ENCODE measurements around the gene MAMLD1. TPM values are rescaled to one million over a fixed set of nuclear protein-coding genes. Genes with fewer than 3 reads are reported as not detected.

Gene MAMLD1
- total RNA-seq, 4 donors from 2014 or later: 1.2 to 2.0 (median 1.6) TPM

GRCh38 chrX:150529587-150529986, 166.5 kb downstream of the MAMLD1 start:
- no peak for TF ChIP-seq CTCF (IDR thresholded peaks at IDR 0.05 in 4 of 5, conservative IDR thresholded peaks at IDR 0.05 in 1 of 5)
- no peak for TF ChIP-seq POLR2A (IDR thresholded peaks at IDR 0.05)
- Histone ChIP-seq H3K27ac (no peak overlapping the region), H3K4me3 (no peak overlapping the region), H3K36me3 (no peaks in the 10 kb centered on the region), H3K9me3 (no peaks in the 10 kb centered on the region), H3K27me3 (no peaks in the 10 kb centered on the region), H3K4me1 (no peaks in the 10 kb centered on the region)
- in situ Hi-C loops (cut with MboI; ENCODE audit: low sequenced_read_pairs in 4 of 4): no loop called here
- intact Hi-C loops (cut with DNase I; ENCODE audit: low total_unique reads): no loop called here
- ATAC-seq (no peak), DNase-seq (no peak)

GRCh38 chrX:150530821-150531220, 167.7 kb downstream of the MAMLD1 start:
- Histone ChIP-seq H3K9me3 (peaks cover 0 to 1% (median 0%) of the 10 kb centered on the region in 3 donors), H3K27me3 (no peaks in the 10 kb centered on the region), H3K4me1 (no peaks in the 10 kb centered on the region), H3K4me3 (no peak overlapping the region), H3K36me3 (no peaks in the 10 kb centered on the region), H3K27ac (no peak overlapping the region)
- no peak for ATAC-seq
- TF ChIP-seq CTCF (IDR thresholded peaks at IDR 0.05 in 4 of 5, conservative IDR thresholded peaks at IDR 0.05 in 1 of 5): no peak
- TF ChIP-seq POLR2A (IDR thresholded peaks at IDR 0.05): no peak
- no peak for DNase-seq
- in situ Hi-C loops (cut with MboI; ENCODE audit: low sequenced_read_pairs in 4 of 4) (no loop called here), intact Hi-C loops (cut with DNase I; ENCODE audit: low total_unique reads) (no loop called here)

GRCh38 chrX:150531467-150531866, 168.3 kb downstream of the MAMLD1 start:
- H3K9me3 ChIP-seq: peaks cover 0 to 8% (median 4%) of the 10 kb centered on the region in 3 donors
- intact Hi-C loops (cut with DNase I; ENCODE audit: low total_unique reads): no loop called here
- no peak overlapping the region for H3K4me3 ChIP-seq
- ATAC-seq (no peak), DNase-seq (no peak)
- H3K27ac ChIP-seq: no peak overlapping the region
- no peaks in the 10 kb centered on the region for H3K27me3 ChIP-seq
- no peaks in the 10 kb centered on the region for H3K36me3 ChIP-seq
- in situ Hi-C loops (cut with MboI; ENCODE audit: low sequenced_read_pairs in 4 of 4): no loop called here
- H3K4me1 ChIP-seq: no peaks in the 10 kb centered on the region
- TF ChIP-seq POLR2A (IDR thresholded peaks at IDR 0.05): no peak
- no peak for TF ChIP-seq CTCF (IDR thresholded peaks at IDR 0.05 in 4 of 5, conservative IDR thresholded peaks at IDR 0.05 in 1 of 5)

- Histone ChIP-seq H3K27ac (no peak overlapping the region), H3K9me3 (peaks cover 0 to 16% (median 4%) of the 10 kb centered on the region in 3 donors), H3K4me3 (no peak overlapping the region), H3K27me3 (no peaks in the 10 kb centered on the region), H3K36me3 (no peaks in the 10 kb centered on the region), H3K4me1 (no peaks in the 10 kb centered on the region)
- DNase-seq: no peak
- in situ Hi-C loops (cut with MboI; ENCODE audit: low sequenced_read_pairs in 4 of 4): no loop called here
- intact Hi-C loops (cut with DNase I; ENCODE audit: low total_unique reads): no loop called here
- ATAC-seq: no peak
- TF ChIP-seq CTCF (IDR thresholded peaks at IDR 0.05 in 4 of 5, conservative IDR thresholded peaks at IDR 0.05 in 1 of 5): no peak
- TF ChIP-seq POLR2A (IDR thresholded peaks at IDR 0.05): no peak
Measured at GRCh38 chrX:150533863-150534262, 170.7 kb downstream of the MAMLD1 start.

GRCh38 chrX:150536455-150537116, 173.5 kb downstream of the MAMLD1 start:
- intact Hi-C loops (cut with DNase I; ENCODE audit: low total_unique reads): no loop called here

More at GRCh38 chrX:150536455-150537116, 173.5 kb downstream of the MAMLD1 start:
- Histone ChIP-seq H3K27me3 (no peaks in the 10 kb centered on the region), H3K27ac (no peak overlapping the region), H3K36me3 (no peaks in the 10 kb centered on the region), H3K4me3 (no peak overlapping the region), H3K9me3 (peaks cover 0 to 16% (median 4%) of the 10 kb centered on the region in 3 donors), H3K4me1 (no peaks in the 10 kb centered on the region)
- in situ Hi-C loops (cut with MboI; ENCODE audit: low sequenced_read_pairs in 4 of 4): no loop called here
- ATAC-seq: no peak
- no peak for TF ChIP-seq CTCF (IDR thresholded peaks at IDR 0.05 in 4 of 5, conservative IDR thresholded peaks at IDR 0.05 in 1 of 5)
- no peak for TF ChIP-seq POLR2A (IDR thresholded peaks at IDR 0.05)
- no peak for DNase-seq

All from gastrocnemius medialis (tissue), 4 donors.